ENCODE results near the gene NINJ1. TPM values are rescaled to one million over a fixed set of nuclear protein-coding genes. Genes with fewer than 3 reads are reported as not detected.

NINJ1 gene
- total and polyA plus RNA-seq, 2 of the 4 experiments (the other 2 are of a cell fraction), result 21.9 to 38.8 TPM

GRCh38 chr9:93174976-93175375, 40.9 kb upstream of the NINJ1 start:
- POLR2A ChIA-PET (ENCODE audit: unreplicated experiment), result no interaction called here
- H3K9me3 ChIP-seq (ENCODE audit: control insufficient read depth, insufficient read depth, low read length), result no peaks in the 10 kb centered on the region
- DNase-seq, result no peak
- H3K56ac ChIP-seq (ENCODE audit: extremely low read depth, insufficient read depth, low read length), result no peak overlapping the region
- H4K20me1 ChIP-seq (ENCODE audit: insufficient read depth, low read length), result no peaks in the 10 kb centered on the region
- H3K4ac ChIP-seq (ENCODE audit: low read depth, low read length), result no peak overlapping the region
- no CpG with 5 or more reads among the region's 3 CpGs for WGBS, 2 experiments (ENCODE audit: extremely low coverage in 2 of 2, insufficient read length in 1 of 2)
- no peak overlapping the region for H2BK20ac ChIP-seq (ENCODE audit: low read depth, low read length)
- H3K27ac ChIP-seq (ENCODE audit: insufficient read depth, low read length), result no peak overlapping the region
- H2BK120ac ChIP-seq (ENCODE audit: low read depth, low read length), result no peak overlapping the region
- H3K23ac ChIP-seq (ENCODE audit: low read depth, low read length), result no peak overlapping the region
- H4K8ac ChIP-seq (ENCODE audit: low read depth in 2 of 2, low read length in 2 of 2), result no peak overlapping the region
- H3K18ac ChIP-seq (ENCODE audit: low read depth, low read length), result no peak overlapping the region
- H3K27me3 ChIP-seq (ENCODE audit: control insufficient read depth, insufficient read depth, low read length), result peaks cover 42% of the 10 kb centered on the region
- no peak overlapping the region for H4K5ac ChIP-seq (ENCODE audit: low read depth, low read length)
- H4K91ac ChIP-seq (ENCODE audit: insufficient read depth, low read depth, low read length), result no peak overlapping the region
- no peak overlapping the region for H2AFZ ChIP-seq (replicated peaks; ENCODE audit: low read length, poor library complexity)
- dilution Hi-C loops (cut with HindIII; ENCODE audit: low sequenced_read_pairs, unreplicated experiment) (no loop called here), in situ Hi-C loops (cut with MboI; ENCODE audit: low sequenced_read_pairs) (loop anchor here (25.0 kb wide), 1 partner anchor 787 kb away; the partner anchor contains the start of gene BARX1), intact Hi-C loops (cut with micrococcal nuclease) (no loop called here)
- no peaks in the 10 kb centered on the region for H3K9me1 ChIP-seq (ENCODE audit: insufficient read depth, low read length)
- H3K4me1 ChIP-seq (ENCODE audit: control insufficient read depth, insufficient read depth, low read length), result no peaks in the 10 kb centered on the region
- H3K36me3 ChIP-seq (ENCODE audit: control insufficient read depth, insufficient read depth, low read length), result no peaks in the 10 kb centered on the region
- no TSS peak for BruUV-seq (replicated peaks)
- H2AK5ac ChIP-seq (ENCODE audit: low read depth, low read length), result no peak overlapping the region
- CTCF ChIA-PET, result no interaction called here
- no peak overlapping the region for H3K14ac ChIP-seq (replicated peaks; ENCODE audit: low read depth, low read length)
- H3K4me2 ChIP-seq (ENCODE audit: low read depth, low read length), result no peak overlapping the region
- no peak overlapping the region for H3K4me3 ChIP-seq (ENCODE audit: insufficient read depth, low read depth, low read length)
- TF ChIP-seq MAZ (IDR thresholded peaks at IDR 0.05; ENCODE audit: borderline replicate concordance, low read depth, low read length), result no peak
- TF ChIP-seq MXI1 (IDR thresholded peaks at IDR 0.05; ENCODE audit: borderline replicate concordance, low read depth, low read length), result no peak
- TF ChIP-seq FOS (IDR thresholded peaks at IDR 0.05; ENCODE audit: low read depth, low read length), result no peak
- TF ChIP-seq USF2 (IDR thresholded peaks at IDR 0.05; ENCODE audit: low read depth, low read length), result no peak
- TF ChIP-seq SMC3 (IDR thresholded peaks at IDR 0.05; ENCODE audit: low read depth, low read length), result no peak
- no peak for TF ChIP-seq RFX5 (IDR thresholded peaks at IDR 0.05; ENCODE audit: low read depth, low read length)
- no peak for TF ChIP-seq BHLHE40 (IDR thresholded peaks at IDR 0.05; ENCODE audit: low read depth, low read length)
- no peak for TF ChIP-seq POLR2A (IDR thresholded peaks at IDR 0.05; ENCODE audit: low read depth, low read length)
- TF ChIP-seq CEBPB (IDR thresholded peaks at IDR 0.05; ENCODE audit: low read depth, low read length), result no peak
- TF ChIP-seq RCOR1 (IDR thresholded peaks at IDR 0.05; ENCODE audit: insufficient replicate concordance, low read length), result no peak
- no peak for TF ChIP-seq CHD1 (IDR thresholded peaks at IDR 0.05; ENCODE audit: low read depth, low read length)
- ATAC-seq (ENCODE audit: low read depth), result no peak
- H2BK5ac ChIP-seq (ENCODE audit: low read depth, low read length, poor library complexity, severe bottlenecking), result no peak overlapping the region
- H3K79me1 ChIP-seq (ENCODE audit: low read depth in 1 of 2, low read length in 2 of 2), result no peaks in the 10 kb centered on the region
- no peak overlapping the region for H2BK15ac ChIP-seq (ENCODE audit: low read depth, low read length)
- no peak overlapping the region for H3K9ac ChIP-seq (ENCODE audit: low read depth, low read length)
- no peak overlapping the region for H2AK9ac ChIP-seq (replicated peaks; ENCODE audit: low read depth, low read length, poor library complexity)
